ENCODE measurements around the gene DNASE1L1. TPM values are rescaled to one million over a fixed set of nuclear protein-coding genes. Genes with fewer than 3 reads are reported as not detected.
A peak's percentile ranks its signal among the peaks of the same experiment; 100 is the strongest.

The DNASE1L1 gene
- polyA plus RNA-seq, 1 donor (not counting 4 experiments of a cell fraction or from before 2014, with no cell fraction given) = 17.1 TPM

GRCh38 chrX:154408659-154409221 is 314 bp downstream of the DNASE1L1 start:
- H3K9me3 ChIP-seq (ENCODE audit: control insufficient read depth, low read depth, low read length) = no peaks in the 10 kb centered on the region
- TF ChIP-seq, protein P1, sequence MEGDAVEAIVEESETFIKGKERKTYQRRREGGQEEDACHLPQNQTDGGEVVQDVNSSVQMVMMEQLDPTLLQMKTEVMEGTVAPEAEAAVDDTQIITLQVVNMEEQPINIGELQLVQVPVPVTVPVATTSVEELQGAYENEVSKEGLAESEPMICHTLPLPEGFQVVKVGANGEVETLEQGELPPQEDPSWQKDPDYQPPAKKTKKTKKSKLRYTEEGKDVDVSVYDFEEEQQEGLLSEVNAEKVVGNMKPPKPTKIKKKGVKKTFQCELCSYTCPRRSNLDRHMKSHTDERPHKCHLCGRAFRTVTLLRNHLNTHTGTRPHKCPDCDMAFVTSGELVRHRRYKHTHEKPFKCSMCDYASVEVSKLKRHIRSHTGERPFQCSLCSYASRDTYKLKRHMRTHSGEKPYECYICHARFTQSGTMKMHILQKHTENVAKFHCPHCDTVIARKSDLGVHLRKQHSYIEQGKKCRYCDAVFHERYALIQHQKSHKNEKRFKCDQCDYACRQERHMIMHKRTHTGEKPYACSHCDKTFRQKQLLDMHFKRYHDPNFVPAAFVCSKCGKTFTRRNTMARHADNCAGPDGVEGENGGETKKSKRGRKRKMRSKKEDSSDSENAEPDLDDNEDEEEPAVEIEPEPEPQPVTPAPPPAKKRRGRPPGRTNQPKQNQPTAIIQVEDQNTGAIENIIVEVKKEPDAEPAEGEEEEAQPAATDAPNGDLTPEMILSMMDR (optimal IDR thresholded peaks at IDR 0.05 in 1 of 3, IDR thresholded peaks at IDR 0.05 in 1 of 3, conservative IDR thresholded peaks at IDR 0.05 in 1 of 3; ENCODE audit: extremely low read depth in 1 of 3, insufficient read depth in 2 of 3, low read length in 3 of 3) = no peak
- TF ChIP-seq EZH2 (IDR thresholded peaks at IDR 0.05; ENCODE audit: low read length) = no peak
- peaks cover 17% of the 10 kb centered on the region for H3K4me1 ChIP-seq (ENCODE audit: control insufficient read depth, extremely low read depth, insufficient read depth, low read length)
- dilution Hi-C loops (cut with MboI; ENCODE audit: extremely low pct_ligation_motif_present, low sequenced_read_pairs) = no loop called here
- H3K27me3 ChIP-seq (ENCODE audit: control insufficient read depth, extremely low read depth, insufficient read depth, low read length) = no peaks in the 10 kb centered on the region
- peak overlapping the region; percentile 26 for H3K27ac ChIP-seq (ENCODE audit: control insufficient read depth, insufficient read depth, low read length)
- peak overlapping the region; percentile 66 for H3K4me2 ChIP-seq (ENCODE audit: control insufficient read depth, extremely low read depth, insufficient read depth, low read depth, low read length)
- peaks cover 0 to 1% of the 10 kb centered on the region in 2 experiments for H3K36me3 ChIP-seq (ENCODE audit: control insufficient read depth in 2 of 2, extremely low read depth in 1 of 2, insufficient read depth in 2 of 2, low read length in 2 of 2)
- H4K20me1 ChIP-seq (ENCODE audit: control insufficient read depth, extremely low read depth, insufficient read depth, low read length) = no peaks in the 10 kb centered on the region
- no peak for FAIRE-seq
- H3K4me3 ChIP-seq (ENCODE audit: control insufficient read depth in 2 of 3, extremely low read depth in 1 of 3, insufficient read depth in 2 of 3, low read depth in 1 of 3, low read length in 3 of 3) = peak overlapping the region; percentile 45 to 51 (median 49)
- peak overlapping the region; percentile 33 for H3K9ac ChIP-seq (ENCODE audit: control insufficient read depth, extremely low read depth, insufficient read depth, low read length)
- no peaks in the 10 kb centered on the region for H3K9me1 ChIP-seq (ENCODE audit: control insufficient read depth, extremely low read depth, insufficient read depth, low read length)
- H2AFZ ChIP-seq (ENCODE audit: control insufficient read depth, low read length) = no peak overlapping the region
- no peaks in the 10 kb centered on the region for H3K79me2 ChIP-seq (ENCODE audit: control insufficient read depth, insufficient read depth, low read length)
- DNase-seq (ENCODE audit: low read depth, low spot score) = no peak

DNA sequence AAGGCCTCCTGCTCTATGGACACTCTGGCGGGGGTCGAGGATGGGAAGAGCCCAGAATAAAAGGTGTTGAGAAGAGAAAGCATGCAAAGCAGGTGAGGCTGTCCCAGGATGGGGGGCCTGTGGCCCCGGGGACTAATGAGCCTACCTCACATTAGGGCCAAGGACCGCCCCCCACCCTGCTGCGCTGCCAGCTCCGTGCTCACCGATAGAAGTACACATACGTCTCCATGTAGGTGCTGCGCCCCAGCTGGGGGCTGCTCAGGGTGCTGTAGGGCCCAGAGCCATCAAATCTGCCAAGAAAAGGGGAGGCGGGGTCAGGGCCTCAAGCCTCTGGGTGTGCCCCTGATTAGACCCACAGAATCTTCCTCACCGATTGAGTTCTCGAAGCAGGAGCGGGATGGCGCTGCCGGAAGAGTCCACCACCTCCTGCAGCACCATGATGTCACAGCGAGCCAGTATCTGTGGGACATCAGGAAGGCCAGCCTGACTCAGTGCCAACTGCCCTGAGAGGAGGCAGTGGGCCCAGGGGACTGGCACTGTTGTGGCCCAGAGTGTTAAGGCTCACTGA is 4.3 kb downstream of the DNASE1L1 start:
- Histone ChIP-seq H3K9me3 (ENCODE audit: control insufficient read depth, low read depth, low read length) (no peaks in the 10 kb centered on the region), H3K27ac (ENCODE audit: control insufficient read depth, insufficient read depth, low read length) (no peak overlapping the region), H3K4me3 (ENCODE audit: control insufficient read depth in 2 of 3, extremely low read depth in 1 of 3, insufficient read depth in 2 of 3, low read depth in 1 of 3, low read length in 3 of 3) (no peak overlapping the region), H2AFZ (ENCODE audit: control insufficient read depth, low read length) (no peak overlapping the region), H4K20me1 (ENCODE audit: control insufficient read depth, extremely low read depth, insufficient read depth, low read length) (no peaks in the 10 kb centered on the region), H3K9ac (ENCODE audit: control insufficient read depth, extremely low read depth, insufficient read depth, low read length) (no peak overlapping the region), H3K9me1 (ENCODE audit: control insufficient read depth, extremely low read depth, insufficient read depth, low read length) (no peaks in the 10 kb centered on the region), H3K79me2 (ENCODE audit: control insufficient read depth, insufficient read depth, low read length) (no peaks in the 10 kb centered on the region), H3K27me3 (ENCODE audit: control insufficient read depth, extremely low read depth, insufficient read depth, low read length) (no peaks in the 10 kb centered on the region), H3K36me3 (ENCODE audit: control insufficient read depth in 2 of 2, extremely low read depth in 1 of 2, insufficient read depth in 2 of 2, low read length in 2 of 2) (peaks cover 4% of the 10 kb centered on the region in 2 experiments), H3K4me1 (ENCODE audit: control insufficient read depth, extremely low read depth, insufficient read depth, low read length) (peaks cover 8% of the 10 kb centered on the region), H3K4me2 (ENCODE audit: control insufficient read depth, extremely low read depth, insufficient read depth, low read depth, low read length) (no peak overlapping the region)
- FAIRE-seq (no peak), DNase-seq (ENCODE audit: low read depth, low spot score) (no peak)
- dilution Hi-C loops (cut with MboI; ENCODE audit: extremely low pct_ligation_motif_present, low sequenced_read_pairs) = no loop called here
- TF ChIP-seq, protein P1 (optimal IDR thresholded peaks at IDR 0.05 in 1 of 3, IDR thresholded peaks at IDR 0.05 in 1 of 3, conservative IDR thresholded peaks at IDR 0.05 in 1 of 3; ENCODE audit: extremely low read depth in 1 of 3, insufficient read depth in 2 of 3, low read length in 3 of 3) = no peak
- no peak for TF ChIP-seq EZH2 (IDR thresholded peaks at IDR 0.05; ENCODE audit: low read length)

Data from keratinocyte (primary cell).